Fibroblast of villous mesenchyme (primary cell): ENCODE measurements around the gene SOX8. TPM values are rescaled to one million over a fixed set of nuclear protein-coding genes. Genes with fewer than 3 reads are reported as not detected.

Experiments
- DNase-seq: peaks from one replicate; pipeline ENCODE4 v3.0.0-alpha.2; 2010; ENCODE audit warnings: low read depth
- H3K4me3 ChIP-seq: 2 replicates; pipeline ENCODE4 v1.5.1; 2011; ENCODE audit warnings: low read depth, mild to moderate bottlenecking, low read length
- CTCF ChIP-seq: IDR thresholded peaks from 2 replicates; pipeline ENCODE4 v1.5.1; 2012; ENCODE audit warnings: low read depth, mild to moderate bottlenecking, low read length; ENCODE audit not compliant: insufficient read depth
- total RNA-seq: library from RNA; depleted of rRNA; stranded (reverse); fragments of >200 nt; gene quantifications from 2 replicates; pipeline ENCODE4 v1.2.3, GENCODE V29; 2012

Gene SOX8
- total RNA-seq, 1 donor: not detected

DNA sequence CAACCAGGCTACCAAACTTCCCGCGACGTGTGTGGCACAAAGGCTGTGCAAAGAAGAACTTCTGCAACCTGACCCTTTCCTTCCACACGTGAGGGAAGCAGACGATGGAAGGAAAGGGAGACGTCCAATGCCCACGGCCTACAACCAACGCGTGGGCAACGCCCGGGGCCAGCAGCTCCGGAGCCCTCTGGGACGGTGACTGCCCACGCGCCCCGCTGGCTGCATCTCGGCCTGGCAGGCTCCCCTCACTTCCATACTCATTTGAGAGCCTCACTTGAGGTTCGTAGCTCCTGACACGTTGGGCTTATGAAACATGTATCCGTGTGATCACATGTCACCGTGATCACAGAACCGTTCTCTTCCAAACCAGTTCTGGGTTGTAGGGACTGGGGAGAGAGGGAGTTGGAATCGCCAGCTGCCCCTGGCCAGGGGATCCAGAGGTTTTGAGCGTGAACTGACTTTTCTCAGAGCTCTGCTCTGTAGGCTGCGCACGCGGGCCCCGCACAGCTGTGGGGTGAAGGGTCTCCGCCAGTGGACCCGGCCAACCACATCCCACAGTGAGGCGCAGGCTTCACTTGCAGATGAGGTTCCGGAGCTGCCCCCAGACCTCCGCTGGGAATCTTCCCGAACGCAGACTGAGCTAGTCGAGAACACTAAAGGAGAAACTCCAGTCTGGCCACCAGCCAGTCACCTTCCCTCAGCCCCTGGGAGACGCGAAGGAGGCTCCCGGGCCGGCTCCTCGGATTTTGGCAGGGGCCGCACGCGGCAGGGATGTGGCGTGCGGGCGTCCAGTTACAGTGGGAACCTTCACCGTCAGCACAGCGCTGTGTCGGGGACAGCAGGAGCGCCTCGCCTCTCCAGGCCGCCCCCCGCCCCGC lies 11.8 kb upstream of the SOX8 start:
- DNase-seq: peak; percentile 16
- TF ChIP-seq CTCF: no peak
- H3K4me3 ChIP-seq: peak overlapping the region; percentile 76

GRCh38 chr16:970386-970765 lies 11.2 kb upstream of the SOX8 start:
- TF ChIP-seq CTCF: no peak
- no peak for DNase-seq
- peak overlapping the region; percentile 76 for H3K4me3 ChIP-seq

DNA sequence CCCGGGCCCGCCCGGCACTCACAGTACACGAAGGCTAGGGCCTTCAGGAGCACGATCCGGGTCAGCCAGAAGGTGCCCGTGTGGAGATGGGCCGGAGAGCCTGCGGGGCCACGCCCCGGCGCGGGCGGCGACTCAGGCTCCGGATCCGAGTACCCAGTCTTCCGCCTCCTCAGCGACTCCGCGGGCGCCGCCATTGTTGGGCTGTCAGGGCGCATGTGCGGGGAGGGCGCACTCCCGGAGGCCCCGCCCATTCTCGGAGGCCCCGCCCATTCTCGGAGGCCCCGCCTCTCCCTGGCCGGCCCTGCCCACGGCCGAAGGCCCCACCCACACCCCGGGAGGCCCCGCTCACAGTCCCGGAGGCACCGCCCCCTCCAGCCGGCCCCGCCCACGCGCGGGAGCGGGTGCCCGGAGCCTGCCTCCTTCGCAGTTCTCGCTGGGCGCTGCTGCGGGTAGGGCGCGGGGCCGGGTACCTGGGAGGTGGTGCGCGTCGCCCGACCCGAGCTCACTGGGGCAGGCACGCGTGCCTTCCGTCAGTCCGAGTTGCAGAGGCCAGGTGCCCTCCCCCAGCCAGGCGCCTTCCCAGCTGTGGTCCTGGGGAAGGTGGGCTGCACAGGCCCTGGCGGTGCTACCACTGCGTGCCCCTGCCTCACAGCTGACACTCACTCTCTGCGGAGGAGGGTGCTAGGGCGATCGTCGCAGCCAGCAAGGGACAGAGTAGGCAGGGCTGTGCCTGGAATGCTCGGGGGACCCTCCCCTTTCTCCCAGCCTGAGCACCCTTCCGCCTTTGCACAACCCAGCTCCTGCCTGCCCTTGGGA lies 10.6 kb upstream of the SOX8 start, which contains the start of gene LMF1:
TSS of gene LMF1 (minus strand) at position 219 of the 816 bp plus-strand sequence. CDS start at position 215, 4 bp downstream.
- peak within 1 kb of the TSS; percentile 76 for H3K4me3 ChIP-seq
- TF ChIP-seq CTCF: no peak
- peak; percentile 88 for DNase-seq

GRCh38 chr16:971582-971905 lies 10.0 kb upstream of the SOX8 start:
- TF ChIP-seq CTCF: no peak
- H3K4me3 ChIP-seq: no peak overlapping the region
- no peak for DNase-seq

GRCh38 chr16:971981-972315 lies 9.6 kb upstream of the SOX8 start:
- no peak for TF ChIP-seq CTCF
- H3K4me3 ChIP-seq: no peak overlapping the region
- no peak for DNase-seq

DNA sequence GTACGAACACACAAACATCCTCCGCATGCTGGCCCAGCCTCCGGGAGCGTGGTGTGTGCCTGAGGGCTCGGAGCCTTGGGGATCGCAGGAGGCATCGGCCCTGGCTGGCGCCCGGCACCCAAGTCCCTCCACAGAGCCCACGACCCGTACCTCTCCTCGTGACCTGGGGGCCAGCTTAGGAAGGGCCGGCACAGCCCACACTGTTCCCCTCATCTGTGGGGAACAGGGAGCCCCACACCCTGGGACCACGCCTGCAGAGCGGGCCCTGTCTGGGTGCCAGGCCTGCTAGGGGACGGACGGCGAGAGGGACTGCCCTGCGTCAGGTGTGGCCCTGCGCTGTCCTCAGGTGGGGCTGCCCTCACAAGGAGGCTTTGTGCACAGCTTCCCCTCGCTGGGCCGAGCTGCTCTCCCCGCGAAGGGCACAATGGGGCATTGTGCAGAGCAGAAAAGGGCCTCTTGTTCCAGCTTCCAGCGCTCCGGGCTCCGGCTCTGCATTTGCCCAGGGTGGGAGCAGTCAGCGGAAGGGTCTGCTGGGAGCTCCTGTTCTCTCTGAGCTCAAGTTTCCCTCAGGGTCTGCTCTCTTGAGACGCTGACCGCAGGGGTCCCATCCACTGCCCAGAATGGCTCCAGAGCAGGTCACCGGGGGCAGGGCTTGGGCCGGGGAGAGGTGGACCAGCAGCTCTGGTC lies 9.1 kb upstream of the SOX8 start:
- DNase-seq: no peak
- TF ChIP-seq CTCF: no peak
- no peak overlapping the region for H3K4me3 ChIP-seq
